TTC549 (cell line): ENCODE measurements around the gene CNTN6.
"Not testable (repeated sequence)": the region's sequence is repeated elsewhere in the genome, so short reads cannot be mapped to it uniquely, and the experiment has no call there.

ENCODE experiments used
- FAIRE-seq: peaks from 2 replicates; lab custom pipeline; 2012; peaks lifted over from hg19 to GRCh38; lab: Jason Lieb, UNC

CNTN6 gene

GRCh38 chr3:1288805-1289494 lies 196.1 kb downstream of the CNTN6 start:
- no peak for FAIRE-seq

DNA sequence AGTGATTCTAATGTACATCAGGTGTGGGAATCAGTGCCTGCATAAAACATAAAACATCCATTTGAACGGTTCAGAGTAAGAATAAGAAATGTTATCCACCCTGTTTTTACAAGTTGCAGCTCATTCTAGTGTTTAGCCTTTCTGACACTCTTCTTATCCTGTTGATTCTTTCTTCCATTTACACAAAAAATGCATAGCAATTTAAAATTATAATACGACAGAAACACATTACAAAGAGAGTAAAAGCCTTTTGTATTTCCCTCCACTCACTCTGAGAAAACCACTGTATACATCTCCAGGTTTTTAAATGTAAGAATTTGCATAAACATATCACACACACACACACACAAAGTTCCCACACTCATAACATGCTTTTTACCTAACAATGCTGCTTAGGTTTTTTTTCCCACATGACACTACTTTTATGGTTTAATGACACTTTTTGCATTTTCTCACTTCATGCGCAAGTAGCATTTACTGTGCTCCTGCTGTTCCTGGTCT lies 199.8 kb downstream of the CNTN6 start:
- FAIRE-seq, result no peak

- FAIRE-seq, result no peak
These were observed 201.8 kb downstream of the CNTN6 start for GRCh38 chr3:1294586-1294985.

DNA sequence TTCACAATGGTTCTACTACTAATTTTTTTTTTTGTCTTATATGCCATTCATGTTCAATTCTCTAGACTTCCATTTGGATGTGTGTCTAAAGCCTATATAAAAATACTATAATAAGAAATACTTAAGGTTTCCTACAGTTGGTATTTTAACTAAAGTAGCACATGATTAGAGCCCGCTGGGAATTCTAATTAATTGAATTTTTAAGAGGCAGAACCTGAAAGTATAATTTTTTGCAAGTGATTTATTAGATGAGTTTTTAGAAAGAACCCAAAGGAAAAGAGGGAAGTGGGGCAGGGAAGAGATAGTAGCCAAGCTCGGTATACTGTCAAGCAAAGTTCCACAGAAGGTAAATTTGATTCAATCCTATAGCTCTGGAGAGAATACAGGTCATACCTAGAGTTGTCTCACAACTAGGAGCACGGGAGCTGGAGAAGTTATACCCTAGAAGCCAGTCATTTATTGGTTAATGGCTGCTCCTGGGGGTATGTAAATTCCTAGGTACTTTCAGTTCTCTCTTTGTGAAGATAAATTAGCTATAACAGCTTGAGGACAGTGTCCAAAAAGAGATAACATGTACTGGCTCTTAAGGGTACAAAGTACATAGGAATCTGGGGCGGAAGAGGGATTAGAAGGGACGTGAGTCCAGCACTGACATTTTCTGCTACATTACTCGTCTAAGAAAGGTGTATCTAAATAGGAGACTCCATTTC lies 225.6 kb downstream of the CNTN6 start:
- FAIRE-seq, result no peak

GRCh38 chr3:1326546-1326945 lies 233.7 kb downstream of the CNTN6 start:
- FAIRE-seq, result no peak

DNA sequence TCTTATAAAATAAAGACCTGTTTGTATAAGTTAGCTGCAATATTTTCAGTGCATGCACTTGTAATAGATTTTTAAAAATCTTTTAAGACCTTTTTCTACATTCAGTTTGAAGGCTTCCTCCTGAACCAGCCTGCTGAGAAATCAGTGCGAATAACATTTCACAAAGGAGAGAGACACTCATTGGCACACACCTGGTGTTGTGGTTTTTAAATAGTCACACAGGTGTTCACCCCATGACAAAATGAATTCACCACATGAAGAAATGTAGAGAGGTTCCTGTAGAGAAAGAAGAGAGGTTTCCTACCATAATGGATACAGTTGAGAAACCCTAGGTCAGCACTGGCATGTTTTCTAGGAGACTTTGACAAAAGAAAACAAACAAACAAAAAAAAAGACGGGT lies 237.3 kb downstream of the CNTN6 start:
- no peak for FAIRE-seq

DNA sequence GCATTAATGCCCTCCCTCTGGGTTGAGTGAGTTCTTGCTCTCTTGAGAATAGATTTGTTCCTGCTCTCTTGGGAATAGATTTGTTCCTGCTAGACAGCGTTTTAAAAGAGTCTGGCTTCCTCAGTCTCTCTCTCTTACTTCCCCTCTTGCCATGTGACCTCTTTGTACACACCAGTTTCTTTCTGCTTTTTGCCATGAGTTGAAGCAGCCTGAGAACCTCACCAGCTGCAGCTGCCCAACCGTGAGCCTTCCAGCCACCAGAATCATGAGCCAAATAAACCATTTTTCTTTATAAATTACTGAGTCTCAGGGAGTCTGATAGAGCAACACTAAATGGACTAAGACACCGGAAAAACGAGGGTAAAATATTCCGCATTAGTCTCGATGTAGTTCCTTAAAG lies 253.6 kb downstream of the CNTN6 start:
- no peak for FAIRE-seq

DNA sequence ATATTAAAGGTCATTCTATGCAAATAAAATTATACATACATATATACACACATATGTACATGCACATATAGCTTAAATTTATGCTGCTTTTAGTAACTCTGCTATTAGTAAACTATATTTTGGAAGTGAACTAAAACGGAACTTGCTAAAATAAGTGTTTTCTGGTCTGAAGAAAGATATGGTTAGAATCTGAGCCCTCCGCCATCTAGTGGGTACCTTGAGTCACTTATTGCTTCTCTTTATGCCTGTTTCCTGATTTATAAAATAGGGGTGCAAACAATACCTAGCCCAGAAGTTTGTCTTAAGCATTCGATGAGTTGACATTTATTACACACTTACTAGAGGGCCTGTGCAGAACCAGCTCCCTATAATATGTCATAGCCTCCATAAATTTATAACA lies 255.7 kb downstream of the CNTN6 start:
- no peak for FAIRE-seq

GRCh38 chr3:1350885-1351284 lies 258.1 kb downstream of the CNTN6 start:
- FAIRE-seq, result no peak

GRCh38 chr3:1355691-1356090 lies 262.9 kb downstream of the CNTN6 start:
- no peak for FAIRE-seq

GRCh38 chr3:1356101-1356500 lies 263.3 kb downstream of the CNTN6 start:
- FAIRE-seq, result no peak

DNA sequence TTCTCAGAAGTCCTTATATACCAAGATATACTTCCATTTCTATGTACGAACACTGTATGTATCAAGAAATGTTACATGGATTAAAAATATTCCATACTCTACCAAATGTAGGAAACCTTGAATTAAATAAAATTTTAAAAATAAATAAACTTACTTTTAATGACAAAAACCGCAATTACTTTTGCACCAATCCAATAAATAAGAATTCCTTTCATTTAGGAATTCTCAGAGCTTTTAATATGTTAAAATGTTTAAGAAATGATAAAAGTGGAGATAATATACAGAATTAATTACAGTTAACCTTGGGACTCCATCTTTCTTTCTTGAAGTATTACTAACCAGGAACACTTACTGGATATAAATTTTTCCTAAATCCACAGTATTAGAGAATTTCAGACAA lies 272.7 kb downstream of the CNTN6 start:
- no peak for FAIRE-seq

GRCh38 chr3:1374471-1374870 lies 281.6 kb downstream of the CNTN6 start:
- no peak for FAIRE-seq

DNA sequence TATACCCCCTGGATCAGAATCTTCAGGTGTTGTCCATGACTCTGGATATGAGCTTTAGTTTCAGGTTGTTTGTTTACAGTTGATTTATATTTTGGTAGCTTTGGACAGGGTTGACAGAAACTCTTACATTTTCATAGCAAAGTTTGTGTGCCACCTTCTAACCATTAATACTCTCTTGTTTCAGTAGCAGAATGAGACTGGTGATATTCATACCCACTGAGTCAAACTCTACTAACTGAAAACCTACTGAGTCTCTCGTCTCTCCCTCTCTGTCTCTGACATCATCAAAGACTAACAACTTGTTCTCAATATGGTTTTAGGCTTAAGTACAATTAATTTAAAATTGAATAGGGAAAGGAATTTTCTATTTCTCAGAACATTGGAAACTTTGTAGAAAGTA lies 282.3 kb downstream of the CNTN6 start:
- FAIRE-seq, result no peak

DNA sequence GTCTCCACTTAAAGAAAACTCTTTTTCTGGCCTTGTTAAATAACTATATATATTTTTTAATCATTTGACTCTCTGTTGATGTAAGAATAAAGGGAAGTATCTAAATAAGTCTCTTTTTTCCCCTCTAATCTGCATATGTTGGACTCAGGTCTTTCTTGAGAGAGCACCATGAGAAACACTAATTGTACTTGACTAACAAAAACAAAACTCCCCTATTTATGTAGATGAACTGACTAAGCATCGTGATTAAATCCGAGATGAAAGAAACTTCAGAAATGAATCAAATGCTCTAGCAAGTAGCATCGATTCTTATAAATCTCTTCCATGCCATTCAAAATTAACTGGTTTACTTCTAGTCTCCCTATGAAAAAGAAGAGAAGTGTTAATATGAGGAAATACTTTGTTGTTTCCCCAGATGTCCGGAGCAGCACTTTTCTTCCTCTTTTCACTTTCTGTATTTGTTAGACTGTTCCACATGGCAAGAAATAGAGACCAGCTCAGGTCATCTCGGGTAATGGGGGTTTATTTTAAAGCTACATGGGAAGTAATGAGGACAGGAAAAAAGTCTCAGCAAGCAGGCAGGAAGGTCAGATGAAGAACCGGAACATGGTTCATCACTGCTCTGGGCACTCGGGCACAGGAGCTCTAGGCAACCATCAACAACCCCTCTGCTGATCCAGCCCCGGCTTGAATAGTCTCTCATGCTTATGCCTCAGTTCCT lies 288.3 kb downstream of the CNTN6 start:
- no peak for FAIRE-seq

DNA sequence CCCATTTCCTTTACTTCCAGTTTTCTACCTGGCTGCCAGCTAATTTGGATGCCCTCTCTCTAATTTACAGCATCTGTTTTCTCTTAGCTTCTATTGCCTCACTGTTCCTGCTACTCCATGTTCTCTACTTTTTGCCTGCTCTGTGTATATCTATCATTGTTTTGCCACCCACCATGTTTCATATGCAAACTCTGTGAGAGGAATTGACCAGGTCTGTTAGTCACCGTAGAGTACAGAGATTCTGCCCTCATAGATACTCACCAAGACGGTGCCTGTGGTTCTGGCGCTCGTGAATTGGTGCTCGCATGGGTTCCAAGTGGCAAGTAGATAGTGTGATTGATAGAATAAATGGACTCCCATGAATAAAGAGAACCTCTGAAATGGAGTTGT lies 288.8 kb downstream of the CNTN6 start:
- no peak for FAIRE-seq

DNA sequence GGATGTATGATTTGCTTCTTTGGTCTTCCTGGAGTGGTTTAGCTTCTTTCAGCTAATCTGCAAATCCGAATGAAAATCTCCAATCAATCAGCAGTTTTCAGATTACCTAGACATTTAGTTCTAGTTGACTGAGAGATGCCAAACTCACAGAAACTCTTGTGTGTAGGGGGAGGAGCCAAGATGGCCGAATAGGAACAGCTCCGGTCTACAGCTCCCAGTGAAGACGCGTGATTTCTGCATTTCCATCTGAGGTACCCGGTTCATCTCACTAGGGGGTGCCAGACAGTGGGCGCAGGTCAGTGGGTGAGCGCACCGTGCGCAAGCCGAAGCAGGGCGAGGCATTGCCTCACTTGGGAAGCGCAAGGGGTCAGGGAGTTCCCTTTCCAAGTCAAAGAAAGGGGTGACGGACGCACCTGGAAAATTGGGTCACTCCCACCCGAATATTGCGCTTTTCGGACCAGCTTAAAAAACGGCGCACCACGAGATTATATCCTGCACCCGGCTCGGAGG lies 294.6 kb downstream of the CNTN6 start:
- FAIRE-seq, result not testable (repeated sequence)

DNA sequence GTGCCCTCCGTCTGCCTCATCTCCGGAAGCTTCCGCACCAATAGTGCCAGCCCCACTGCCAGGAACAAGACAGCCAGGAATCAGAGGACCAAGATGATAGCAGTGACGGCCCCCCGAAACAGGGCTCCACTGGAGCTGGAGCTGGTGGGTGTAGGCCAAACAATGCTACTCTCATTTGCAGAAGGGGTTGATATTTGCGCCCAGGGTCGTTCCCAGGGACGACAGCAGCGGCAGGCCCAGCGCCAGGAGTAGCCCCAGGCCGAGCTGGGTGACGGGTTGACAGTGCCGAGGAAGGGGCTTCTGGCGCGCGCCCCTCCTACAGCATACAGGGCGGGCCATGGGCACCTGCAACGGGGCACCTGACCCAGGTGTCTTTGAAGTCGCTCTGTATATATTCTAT lies 301.4 kb downstream of the CNTN6 start:
- no peak for FAIRE-seq

GRCh38 chr3:1400571-1400970 lies 307.7 kb downstream of the CNTN6 start:
- no peak for FAIRE-seq

GRCh38 chr3:1404270-1404962 lies 311.6 kb downstream of the CNTN6 start:
- FAIRE-seq, result no peak

GRCh38 chr3:1406250-1406649 lies 313.4 kb downstream of the CNTN6 start:
- no peak for FAIRE-seq

DNA sequence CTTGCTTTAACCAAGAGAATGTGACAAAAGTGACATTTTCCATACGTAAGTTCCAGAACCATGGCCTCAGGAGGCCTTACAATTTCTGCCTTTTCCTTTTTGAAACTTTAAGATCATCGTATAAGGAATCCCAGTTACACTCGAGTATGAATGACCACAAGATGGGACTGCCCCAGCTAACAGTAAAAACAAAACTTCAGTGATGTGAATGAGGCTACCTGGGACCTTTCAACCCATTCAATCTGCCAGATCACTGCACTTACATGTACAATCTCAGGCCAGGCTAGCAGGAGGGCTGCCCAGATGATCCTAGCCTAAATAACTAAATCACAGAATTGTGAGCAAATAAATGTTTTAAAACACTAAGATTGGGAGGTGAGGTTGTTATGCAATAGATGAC lies 328.8 kb downstream of the CNTN6 start:
- no peak for FAIRE-seq
